Thoracic aorta (tissue), 2 donors: ENCODE measurements around the gene SOX9. TPM values are rescaled to one million over a fixed set of nuclear protein-coding genes. Genes with fewer than 3 reads are reported as not detected.
A peak's percentile ranks its signal among the peaks of the same experiment; 100 is the strongest.

ENCODE experiments used
- ATAC-seq: fragments of 150-250 bp; one replicate; pipeline ENCODE4 v1.8.0; 2017; ENCODE audit warnings: low read depth; ENCODE audit not compliant: insufficient number of reproducible peaks, low FRiP score
- DNase-seq: peaks from one replicate; pipeline ENCODE4 v3.0.0-alpha.2; 2020; ENCODE audit warnings: low spot score
- H3K27ac ChIP-seq, 2 donors: fragments of 200-600 bp; sonication (generic); 1 replicate in 1 of 2; 2 replicates in 1 of 2; pipeline ENCODE4 v1.5.1; 2016; ENCODE audit warnings: mild to moderate bottlenecking in 2 of 2, moderate library complexity in 2 of 2
- H3K27me3 ChIP-seq: fragments of 200-600 bp; sonication (generic); replicated peaks from 2 replicates; pipeline ENCODE4 v1.6.0; 2016; ENCODE audit warnings: mild to moderate bottlenecking; ENCODE audit not compliant: insufficient read depth
- H3K36me3 ChIP-seq: fragments of 200-600 bp; sonication (generic); one replicate; pipeline ENCODE4 v1.5.1; 2016
- H3K4me1 ChIP-seq, 2 donors: fragments of 200-600 bp; sonication (generic); 1 replicate in 1 of 2; 2 replicates in 1 of 2; pipeline versions ENCODE4 v1.5.1 to v1.6.0; 2016; ENCODE audit warnings: low read depth in 2 of 2, mild to moderate bottlenecking in 1 of 2; ENCODE audit not compliant: control insufficient read depth in 1 of 2
- H3K4me3 ChIP-seq: fragments of 200-600 bp; sonication (generic); 2 replicates; pipeline ENCODE4 v1.5.1; 2016; ENCODE audit warnings: mild to moderate bottlenecking
- H3K9me3 ChIP-seq: fragments of 200-600 bp; sonication (generic); 2 replicates; pipeline ENCODE4 v1.5.1; 2016
- CTCF ChIP-seq: fragments of 200-600 bp; sonication (generic); IDR thresholded peaks from one replicate; pipeline ENCODE4 v1.5.1; 2019; ENCODE audit warnings: antibody characterized with exemption
- total RNA-seq, 2 donors: library from RNA; depleted of rRNA; stranded (reverse); fragments of >200 nt; gene quantifications; one replicate each; pipeline versions ENCODE4 v1.1.0 to v1.2.3, GENCODE V29; 2016

Gene SOX9
- total RNA-seq, 2 donors from 2014 or later: 1.2 to 3.6 TPM

DNA sequence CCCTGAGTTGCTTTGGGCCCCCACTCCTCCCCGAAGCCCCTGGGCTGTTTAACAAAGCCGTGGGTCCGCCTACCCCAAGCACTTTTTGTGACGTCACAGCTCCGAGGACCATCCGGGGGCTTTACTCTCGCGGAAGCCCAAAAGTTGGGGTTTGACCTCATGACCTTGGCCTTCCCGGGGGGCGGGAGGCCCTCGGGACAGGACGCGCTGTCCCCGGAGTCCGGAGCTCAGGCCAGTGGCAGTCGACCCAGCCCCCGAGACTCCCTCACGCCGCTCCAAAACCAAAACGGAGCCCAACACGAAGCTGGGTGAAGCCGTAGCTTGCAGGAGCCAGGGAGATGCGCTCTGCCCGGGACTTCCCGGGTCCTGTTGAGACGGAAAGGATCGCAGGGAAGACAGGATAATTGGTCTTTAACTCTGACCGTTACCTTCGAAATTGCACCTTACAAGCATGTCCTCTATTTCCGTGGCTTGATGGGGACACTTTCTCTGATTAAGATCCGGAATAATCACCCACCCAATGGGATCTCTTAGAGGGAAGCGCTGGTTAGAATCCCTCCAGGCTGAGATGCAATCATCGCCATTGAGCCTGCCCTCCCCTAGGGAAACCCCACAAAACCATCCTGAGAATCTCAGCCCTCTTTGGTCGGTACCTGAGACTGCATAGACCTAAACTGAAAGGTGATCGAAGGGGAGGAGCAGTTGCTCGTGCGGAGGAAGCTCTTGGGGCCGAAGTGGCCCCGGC lies 4.9 kb upstream of the SOX9 start:
- TF ChIP-seq CTCF: no peak
- Histone ChIP-seq H3K36me3 (no peaks in the 10 kb centered on the region), H3K4me3 (no peak overlapping the region), H3K27ac (no peak overlapping the region), H3K4me1 (peaks cover 12 to 29% of the 10 kb centered on the region in 2 donors), H3K27me3 (no peaks in the 10 kb centered on the region), H3K9me3 (no peaks in the 10 kb centered on the region)
- DNase-seq (no peak), ATAC-seq (no peak)

DNA sequence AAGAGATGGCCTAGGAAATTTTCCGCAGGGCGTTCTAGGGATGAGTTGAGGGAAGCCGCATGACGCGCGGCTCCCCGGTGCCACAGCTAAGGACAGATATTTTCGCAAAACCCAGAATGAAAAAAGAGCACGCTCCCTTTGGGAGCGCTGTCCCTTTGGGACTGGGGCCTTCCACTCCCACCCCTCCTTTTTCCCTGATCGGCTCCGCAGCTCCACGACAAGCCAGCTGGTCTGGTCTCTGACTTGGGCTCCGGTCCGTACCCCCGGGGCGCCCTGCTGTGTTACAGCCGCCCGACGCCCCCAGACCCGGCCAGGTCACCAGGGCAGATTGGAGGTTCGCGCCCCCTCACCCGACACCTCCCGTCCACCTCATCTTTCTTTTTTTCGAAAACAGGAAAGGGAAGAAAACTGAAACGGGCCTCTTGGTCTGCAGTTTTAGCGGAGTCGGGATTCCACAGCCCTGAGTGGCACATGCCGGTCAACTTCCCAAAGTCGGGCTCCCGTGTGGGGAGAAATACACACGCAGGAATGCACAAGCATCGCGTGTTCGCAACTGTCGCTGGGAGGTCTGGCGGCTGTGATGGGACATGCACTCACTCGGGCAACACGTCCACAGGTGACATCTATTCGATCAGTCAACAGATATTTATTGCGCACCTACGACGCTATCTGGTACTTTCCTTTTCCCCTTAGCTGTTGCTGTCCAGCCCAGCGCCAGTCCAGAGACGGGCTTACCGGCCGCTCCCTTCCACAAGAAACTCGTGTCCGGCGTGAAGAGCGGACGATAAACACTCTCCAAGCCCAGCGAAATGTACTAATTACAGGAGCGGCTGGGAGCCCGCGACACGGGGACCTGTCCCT lies 3.9 kb upstream of the SOX9 start:
- no peaks in the 10 kb centered on the region for H3K36me3 ChIP-seq
- no peaks in the 10 kb centered on the region for H3K9me3 ChIP-seq
- no peaks in the 10 kb centered on the region for H3K27me3 ChIP-seq
- no peak for TF ChIP-seq CTCF
- DNase-seq (no peak), ATAC-seq (no peak)
- H3K27ac ChIP-seq: no peak overlapping the region
- H3K4me3 ChIP-seq: peak overlapping the region; percentile 50
- peaks cover 16 to 39% of the 10 kb centered on the region in 2 donors for H3K4me1 ChIP-seq

DNA sequence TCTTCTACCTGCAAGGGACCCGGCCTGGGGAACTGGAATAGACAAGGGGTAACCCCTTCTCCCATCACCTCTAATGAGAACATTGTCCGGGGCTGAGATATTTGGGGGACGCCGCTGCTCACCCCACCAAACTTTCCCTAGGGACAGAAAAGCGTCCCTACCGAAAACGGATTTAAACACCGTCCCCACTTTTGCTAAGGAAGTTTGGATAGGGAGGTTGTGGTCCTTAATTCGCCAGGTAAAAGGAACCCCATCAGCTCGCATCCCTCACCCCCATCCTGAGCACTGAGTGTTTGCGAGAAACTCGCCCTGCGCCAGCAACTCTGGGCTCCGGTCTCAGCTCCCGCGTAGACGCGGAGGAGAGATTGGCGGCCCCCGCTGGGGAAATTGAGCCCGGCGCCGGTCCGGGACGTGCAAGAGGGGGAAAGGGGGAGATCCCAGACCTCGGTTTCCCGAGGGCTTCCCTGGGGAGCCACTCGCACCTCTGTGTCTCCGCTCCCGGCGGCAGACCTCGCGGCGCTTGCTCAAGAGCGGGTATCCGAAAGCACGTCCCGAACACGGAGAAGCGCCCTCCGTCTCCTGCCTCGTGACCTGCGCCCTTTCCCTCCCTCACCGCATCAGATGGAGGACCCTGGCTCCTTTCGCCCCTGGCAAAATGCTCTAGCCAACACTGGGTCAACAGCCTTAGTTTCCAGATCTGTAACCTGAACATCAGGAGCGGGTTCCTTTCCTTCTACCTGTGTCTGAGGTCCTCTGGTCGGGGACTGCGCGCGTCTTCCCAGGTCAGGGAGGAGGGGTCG lies 3.1 kb upstream of the SOX9 start:
- Histone ChIP-seq H3K27ac (no peak overlapping the region), H3K36me3 (no peaks in the 10 kb centered on the region), H3K9me3 (no peaks in the 10 kb centered on the region), H3K4me1 (peaks cover 19 to 46% of the 10 kb centered on the region in 2 donors), H3K27me3 (no peaks in the 10 kb centered on the region), H3K4me3 (peak overlapping the region; percentile 50)
- DNase-seq (no peak), ATAC-seq (no peak)
- TF ChIP-seq CTCF: no peak

- H3K36me3 ChIP-seq: no peaks in the 10 kb centered on the region
- no peaks in the 10 kb centered on the region for H3K27me3 ChIP-seq
- H3K27ac ChIP-seq: no peak overlapping the region
- ATAC-seq: no peak
- H3K9me3 ChIP-seq: no peaks in the 10 kb centered on the region
- peaks cover 19 to 49% of the 10 kb centered on the region in 2 donors for H3K4me1 ChIP-seq
- no peak for DNase-seq
- peak; percentile 86 for TF ChIP-seq CTCF
- peak overlapping the region; percentile 50 for H3K4me3 ChIP-seq
Measured at GRCh38 chr17:72118335-72119076, 2.3 kb upstream of the SOX9 start.
